Activated CD8-positive, alpha-beta memory T cell treated with anti-CD3 and anti-CD28 coated beads, Interleukin-2, amount 50 U/mL, for 24 hours (primary cell): ENCODE measurements around the gene PCNX4.

Source experiments
- DNase-seq: peaks from one replicate; pipeline ENCODE4 v3.0.0-alpha.2; 2020; ENCODE audit errors: extremely low read depth

PCNX4 gene

GRCh38 chr14:60174352-60175254 lies 82.9 kb downstream of the PCNX4 start:
- no peak for DNase-seq

GRCh38 chr14:60175255-60175902 lies 83.7 kb downstream of the PCNX4 start:
- no peak for DNase-seq

GRCh38 chr14:60178164-60178563 lies 86.4 kb downstream of the PCNX4 start:
- DNase-seq, result no peak

- no peak for DNase-seq
Observed at GRCh38 chr14:60178820-60179219, 87.1 kb downstream of the PCNX4 start.

- no peak for DNase-seq
Observed at GRCh38 chr14:60179431-60179869, 87.7 kb downstream of the PCNX4 start.

- no peak for DNase-seq
Observed at GRCh38 chr14:60183138-60183537, 91.4 kb downstream of the PCNX4 start.

GRCh38 chr14:60183741-60184140 lies 92.0 kb downstream of the PCNX4 start:
- no peak for DNase-seq

- DNase-seq, result no peak
Observed at GRCh38 chr14:60184146-60184904, 92.6 kb downstream of the PCNX4 start.

GRCh38 chr14:60184905-60185555 lies 93.3 kb downstream of the PCNX4 start:
- no peak for DNase-seq

- no peak for DNase-seq
Observed at GRCh38 chr14:60188115-60188514, 96.4 kb downstream of the PCNX4 start.

- no peak for DNase-seq
Observed at GRCh38 chr14:60188696-60189095, 97.0 kb downstream of the PCNX4 start.

GRCh38 chr14:60189923-60190840 lies 98.5 kb downstream of the PCNX4 start:
- no peak for DNase-seq

- no peak for DNase-seq
Observed at GRCh38 chr14:60195179-60195810, 103.6 kb downstream of the PCNX4 start.

GRCh38 chr14:60196291-60196690 lies 104.6 kb downstream of the PCNX4 start:
- DNase-seq, result no peak

- DNase-seq, result no peak
Observed at GRCh38 chr14:60197629-60198303, 106.0 kb downstream of the PCNX4 start.

- DNase-seq, result no peak
Observed at GRCh38 chr14:60199321-60199720, 107.6 kb downstream of the PCNX4 start.

- no peak for DNase-seq
Observed at GRCh38 chr14:60204104-60204842, 112.5 kb downstream of the PCNX4 start.

- DNase-seq, result no peak
Observed at GRCh38 chr14:60204843-60205774, 113.4 kb downstream of the PCNX4 start.
